CD4-positive, alpha-beta T cell treated with Interleukin-6 at 100 ng/mL for 8 hours (primary cell): Measurements from ENCODE around the gene GABRB3.

Source experiments
- DNase-seq: peaks from one replicate; pipeline ENCODE4 v3.0.0-alpha.2; 2020; ENCODE audit warnings: mixed read lengths, low spot score

The GABRB3 gene

DNA sequence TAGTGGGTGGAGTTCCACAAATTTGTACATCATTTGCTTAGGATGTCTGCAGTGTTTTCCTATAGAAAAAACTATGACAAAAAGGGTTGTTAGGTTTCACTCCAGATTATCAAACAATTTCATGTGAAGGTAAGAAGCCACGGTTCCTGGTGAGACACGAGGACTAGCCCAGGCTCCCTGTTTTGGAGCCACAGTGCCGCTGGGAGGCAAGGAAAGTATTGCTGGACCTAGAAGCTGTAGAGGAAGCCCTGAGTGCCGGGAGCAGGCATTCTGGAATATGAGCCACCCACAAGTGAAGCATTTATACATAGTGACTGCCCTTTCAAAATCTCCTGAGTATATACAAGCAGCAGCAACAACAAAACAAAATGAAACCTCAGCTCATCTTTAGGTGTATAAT, 142.0 kb downstream of the GABRB3 start:
- DNase-seq: no peak

DNA sequence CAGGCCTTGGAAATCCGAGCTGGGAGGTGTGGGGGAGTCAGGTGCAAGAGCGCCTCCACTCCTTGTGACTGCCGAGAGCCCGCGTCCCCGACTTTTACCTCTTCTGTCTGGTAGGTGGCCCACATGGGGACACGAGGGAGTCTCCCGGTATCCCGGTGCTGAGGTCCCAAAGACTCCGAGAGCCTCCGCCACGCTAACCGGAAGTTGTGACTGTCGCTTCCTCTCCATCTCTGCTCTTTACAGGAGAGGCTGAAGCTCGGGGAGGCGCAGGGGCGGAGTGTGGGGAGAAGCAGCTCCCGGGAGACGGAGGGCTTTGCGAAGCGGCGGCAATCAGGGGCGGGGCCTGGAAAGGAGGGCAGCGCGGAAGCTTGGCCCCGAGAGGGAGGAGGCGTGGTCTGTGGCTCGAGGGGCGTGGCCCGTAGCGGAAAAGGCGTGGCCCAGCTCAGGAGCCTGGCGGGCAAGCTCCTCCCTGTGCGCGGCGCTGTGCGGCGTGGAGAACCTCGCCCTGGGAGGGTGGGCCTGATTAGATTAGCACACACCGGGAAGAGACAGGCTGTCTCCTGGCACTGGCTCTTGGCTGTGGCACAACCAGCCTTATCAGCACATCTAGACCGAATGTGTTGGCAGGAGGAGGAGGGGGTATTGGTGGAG, 143.9 kb downstream of the GABRB3 start:
- DNase-seq: no peak

DNA sequence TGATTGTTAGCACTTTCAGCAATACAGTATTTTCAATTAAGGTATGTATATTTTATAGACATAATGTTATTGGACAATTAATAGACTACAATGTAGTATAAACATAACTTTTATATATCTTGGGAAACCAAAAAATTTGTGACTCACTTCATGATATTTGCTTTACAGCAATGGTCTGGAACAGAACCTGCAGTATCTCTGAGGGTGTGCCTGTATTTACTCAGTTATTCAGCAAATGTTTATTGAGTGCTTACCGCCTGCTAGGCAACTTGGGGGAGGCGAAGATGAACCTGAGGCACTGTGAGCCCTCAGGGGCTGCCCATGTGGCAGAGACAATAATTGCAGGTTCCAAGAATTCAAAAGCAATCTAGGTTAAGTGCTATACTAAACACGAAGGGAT, 144.8 kb downstream of the GABRB3 start:
- DNase-seq: no peak

GRCh38 chr15:26624128-26624527, 148.7 kb downstream of the GABRB3 start:
- DNase-seq: no peak

DNA sequence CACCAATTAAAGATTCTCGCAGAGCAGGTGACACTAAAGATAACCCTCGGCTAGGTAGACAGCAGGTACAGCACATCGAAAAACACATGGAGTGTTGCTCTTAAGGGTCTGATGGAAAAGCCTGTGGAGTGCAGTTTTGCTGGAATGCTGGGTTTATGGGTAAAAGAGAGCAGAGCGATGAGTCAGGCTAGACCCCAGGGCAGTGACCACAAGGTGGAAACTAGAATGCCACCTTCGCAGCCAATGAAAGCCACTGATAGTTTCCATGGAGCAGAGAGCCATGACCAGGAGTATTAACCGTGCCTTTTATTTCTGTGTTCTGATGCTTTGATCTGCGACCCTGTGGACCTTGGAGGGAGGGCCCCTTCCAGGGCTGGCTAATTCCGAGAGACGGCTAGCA, 149.8 kb downstream of the GABRB3 start:
- DNase-seq: no peak

- no peak for DNase-seq
Observed at GRCh38 chr15:26621816-26622215, 151.1 kb downstream of the GABRB3 start.

DNA sequence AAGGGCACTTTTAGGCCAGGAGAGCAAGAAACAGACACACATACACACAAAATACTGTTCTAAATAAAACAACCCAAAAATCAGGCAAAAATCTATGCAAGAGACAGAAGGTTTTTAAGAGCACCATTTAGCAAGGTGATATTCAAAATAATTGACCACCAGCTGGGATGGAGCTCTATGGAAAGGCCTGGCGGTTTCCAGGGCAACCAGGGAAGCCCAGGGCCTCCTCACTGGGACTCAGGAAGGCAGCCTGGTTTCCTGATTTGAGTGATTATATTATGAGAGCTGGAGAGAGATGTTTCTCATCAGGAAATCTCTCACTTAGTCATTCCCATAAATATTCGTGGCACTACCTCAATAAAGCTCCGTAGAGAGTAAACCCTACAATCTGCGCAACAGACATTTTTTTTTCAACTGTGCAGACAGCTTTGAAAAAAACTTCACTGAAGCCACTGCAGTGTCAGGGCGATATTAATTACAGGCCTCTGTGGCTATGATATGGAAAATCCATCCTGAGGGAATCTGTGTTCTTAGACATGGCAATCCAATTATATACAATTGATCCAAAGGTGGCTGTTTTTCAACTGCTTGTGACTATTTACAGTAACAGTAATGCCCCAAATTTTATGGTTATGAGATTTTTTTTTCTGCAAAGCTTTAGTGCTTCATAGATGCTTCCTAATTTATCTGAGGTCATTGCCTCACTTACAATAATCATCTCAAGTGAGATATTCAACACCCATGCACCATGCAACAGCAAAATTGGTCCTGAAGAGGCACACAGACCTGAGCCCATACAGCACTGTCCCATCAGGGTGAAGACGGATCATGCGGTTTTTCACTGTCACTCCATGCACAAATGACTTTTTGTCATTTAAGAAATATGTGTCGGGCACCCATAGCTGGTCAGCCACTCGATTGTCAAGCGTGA, 152.1 kb downstream of the GABRB3 start:
- no peak for DNase-seq

- DNase-seq: no peak
Observed at GRCh38 chr15:26615927-26616302, 157.0 kb downstream of the GABRB3 start.

DNA sequence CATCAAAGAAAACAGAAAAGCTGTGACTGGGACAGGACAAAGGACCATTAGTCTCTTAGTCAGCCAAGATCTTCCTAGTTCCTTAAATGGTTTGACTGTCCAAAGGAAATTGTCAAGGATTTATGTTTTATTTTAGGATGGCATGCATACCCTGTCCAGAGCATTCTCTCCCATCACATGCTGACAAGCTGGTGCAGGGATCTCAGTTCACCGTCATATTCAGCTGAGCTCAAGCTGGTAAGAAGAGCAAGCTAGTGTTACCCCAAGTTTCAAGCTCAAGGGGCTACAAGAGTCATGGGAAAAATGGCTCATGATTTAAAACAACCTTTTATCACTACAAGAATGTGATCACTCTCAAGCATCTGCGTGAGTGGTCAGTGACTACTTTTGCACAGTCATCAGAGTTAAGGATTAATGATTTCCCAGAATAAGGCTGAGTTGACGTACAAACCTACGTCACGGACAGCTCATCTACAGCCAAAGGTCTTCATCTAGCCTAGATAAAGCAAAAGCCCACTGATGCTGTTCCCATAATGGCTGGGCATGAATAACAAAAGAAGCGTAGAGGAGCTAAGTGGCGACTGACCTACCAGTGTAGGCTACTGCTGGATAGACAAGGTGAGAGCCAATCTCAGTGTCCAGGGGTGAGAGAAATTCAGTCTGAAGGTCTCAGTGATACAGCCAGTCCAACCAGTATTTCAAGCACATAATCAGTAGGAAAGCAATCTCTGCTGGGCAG, 157.5 kb downstream of the GABRB3 start:
- no peak for DNase-seq

- DNase-seq: no peak
Observed at GRCh38 chr15:26614734-26615133, 158.1 kb downstream of the GABRB3 start.

- DNase-seq: no peak
Observed at GRCh38 chr15:26598704-26599103, 174.2 kb downstream of the GABRB3 start.

GRCh38 chr15:26595611-26596010, 177.3 kb downstream of the GABRB3 start:
- DNase-seq: no peak

GRCh38 chr15:26590676-26591075, 182.2 kb downstream of the GABRB3 start:
- DNase-seq: no peak

DNA sequence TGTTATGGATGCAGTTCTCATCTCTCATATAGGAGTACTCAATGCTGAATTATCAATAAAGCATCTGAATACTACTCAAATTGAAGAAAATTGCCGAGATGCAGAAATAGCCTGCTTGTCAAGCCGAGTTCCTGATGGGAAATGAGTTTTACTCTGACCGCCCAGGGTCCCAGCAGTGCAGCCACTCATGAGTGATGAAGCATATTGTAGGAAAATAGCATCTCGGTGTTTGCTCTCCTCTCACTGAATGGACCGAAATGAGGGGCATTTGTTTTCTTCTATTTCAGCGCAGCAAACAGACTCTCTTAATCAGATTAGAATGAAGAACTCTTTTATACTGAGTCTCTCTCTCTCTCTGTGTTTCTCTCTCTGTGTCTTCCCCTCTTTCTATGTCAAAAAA, 190.0 kb downstream of the GABRB3 start:
- DNase-seq: no peak

- no peak for DNase-seq
Observed at GRCh38 chr15:26580943-26581342, 191.9 kb downstream of the GABRB3 start.

DNA sequence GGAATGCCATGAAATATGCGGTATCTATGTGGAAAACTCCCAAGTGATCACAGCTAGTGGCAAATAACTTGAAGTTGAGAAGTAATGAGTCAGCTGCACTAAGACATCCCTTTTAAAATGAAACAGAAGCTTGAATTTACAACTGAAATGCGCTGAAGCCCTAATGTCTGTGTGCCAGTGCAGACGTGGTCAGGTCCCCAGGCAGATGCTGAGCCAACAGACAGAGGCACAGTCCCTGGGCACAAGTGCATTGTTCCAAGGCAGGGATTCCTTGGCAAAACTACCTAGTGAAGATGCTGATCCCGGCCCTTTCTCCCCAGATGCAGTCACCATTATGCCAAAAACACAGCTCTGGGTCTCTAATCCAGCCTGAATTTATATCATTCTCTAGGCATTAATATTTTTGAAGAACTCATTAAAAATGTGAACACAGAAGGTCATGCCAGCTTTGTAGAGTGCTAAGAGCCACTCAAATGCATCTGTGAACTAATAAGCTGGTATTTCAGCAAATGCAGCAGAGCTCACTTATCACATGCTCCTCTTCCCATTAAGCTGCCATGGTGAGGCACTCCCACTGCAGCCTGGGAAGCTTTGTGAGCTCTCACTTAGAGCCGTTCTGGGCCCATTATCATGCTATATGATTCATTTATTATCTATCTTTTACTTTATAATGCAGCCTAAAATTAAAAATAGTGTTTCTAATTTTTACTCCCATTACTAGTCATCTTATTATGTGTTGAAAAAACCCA, 200.1 kb downstream of the GABRB3 start:
- DNase-seq: no peak

GRCh38 chr15:26571346-26571745, 201.5 kb downstream of the GABRB3 start:
- no peak for DNase-seq

DNA sequence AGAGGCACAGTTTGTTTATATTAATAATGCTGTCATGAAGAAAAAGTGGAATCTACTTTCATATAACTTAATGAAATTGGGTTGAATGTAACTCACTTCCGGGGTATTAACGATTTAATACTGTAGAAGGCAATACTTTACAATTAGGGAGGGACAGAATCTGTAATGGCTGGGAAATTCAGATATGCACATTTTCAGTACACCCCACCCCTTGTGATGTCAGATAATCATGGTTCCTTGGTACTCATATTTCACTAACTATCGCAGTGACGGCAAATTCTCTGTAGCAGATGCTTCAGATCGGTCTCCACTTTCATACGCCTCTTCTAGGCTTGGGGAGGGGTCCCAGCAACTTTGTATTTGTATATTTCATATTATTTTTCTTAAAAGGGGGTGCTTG, 207.3 kb downstream of the GABRB3 start:
- DNase-seq: no peak

- no peak for DNase-seq
Observed at GRCh38 chr15:26564361-26564760, 208.5 kb downstream of the GABRB3 start.

GRCh38 chr15:26562336-26562735, 210.5 kb downstream of the GABRB3 start:
- no peak for DNase-seq

GRCh38 chr15:26561896-26562295, 211.0 kb downstream of the GABRB3 start:
- DNase-seq: no peak

GRCh38 chr15:26561130-26561529, 211.7 kb downstream of the GABRB3 start:
- no peak for DNase-seq
